B cell (primary cell): ENCODE results near the gene CD8B. TPM values are rescaled to one million over a fixed set of nuclear protein-coding genes. Genes with fewer than 3 reads are reported as not detected.

Source experiments
- ATAC-seq: fragments of 200-7000 bp; cut with Tn5 transposase; one replicate; pipeline ENCODE4 v1.10.0; 2021; ENCODE audit warnings: low read depth, mild to moderate bottlenecking, moderate number of reproducible peaks, moderate library complexity
- CTCF ChIA-PET: fragments of 350-600 bp; sonication (Branson Sonifier 250); formaldehyde crosslinking; loops from one replicate; lab custom pipeline; 2021; ENCODE audit warnings: antibody characterized with exemption, inconsistent platforms; lab: Charles Lee
- POLR2A ChIA-PET: fragments of 350-600 bp; sonication (Branson Sonifier 250); formaldehyde crosslinking; loops from one replicate; lab custom pipeline; 2021; ENCODE audit warnings: antibody characterized with exemption; lab: Charles Lee
- DNase-seq: peaks from one replicate; pipeline ENCODE4 v3.0.0; 2013
- H2AFZ ChIP-seq: 2 replicates; pipeline ENCODE4 v1.6.1; 2012; ENCODE audit warnings: mild to moderate bottlenecking, low read depth, low read length; ENCODE audit not compliant: insufficient read depth, poor library complexity, severe bottlenecking
- H3K27ac ChIP-seq, 2 donors: 1 replicate in 1 of 2; 2 replicates in 1 of 2; pipeline ENCODE4 v1.5.1; 2012 to 2013; ENCODE audit warnings: low read length in 2 of 2, mild to moderate bottlenecking in 2 of 2, moderate library complexity in 1 of 2
- H3K27me3 ChIP-seq, 4 experiments: fragments of 200-600 bp in 1 of 4; sonication (generic) in 1 of 4; replicated peaks in 1 of 4; 1 replicate in 2 of 4; 2 replicates in 2 of 4; pipeline versions ENCODE4 v1.6.1 to v1.7.0; 2013 to 2016; ENCODE audit warnings: low read length in 3 of 4, mild to moderate bottlenecking in 2 of 4, mixed read lengths in 1 of 4, moderate library complexity in 1 of 4; ENCODE audit not compliant: insufficient read depth in 4 of 4, control insufficient read depth in 3 of 4; ENCODE audit errors: control extremely low read depth in 1 of 4
- H3K36me3 ChIP-seq, 2 experiments: replicated peaks in 1 of 2; 1 replicate in 1 of 2; 2 replicates in 1 of 2; pipeline versions ENCODE4 v1.6.1 to v1.7.1; 2013; ENCODE audit warnings: low read length in 1 of 2; ENCODE audit not compliant: insufficient read depth in 2 of 2, control insufficient read depth in 1 of 2; ENCODE audit errors: control extremely low read depth in 1 of 2, extremely low read depth in 1 of 2
- H3K4me1 ChIP-seq, 2 donors: fragments of 200-600 bp in 1 of 2; sonication (generic) in 1 of 2; 1 replicate in 1 of 2; 2 replicates in 1 of 2; pipeline versions ENCODE4 v1.5.1 to v1.6.1; 2013 to 2017; ENCODE audit warnings: low read length in 2 of 2; ENCODE audit not compliant: control insufficient read depth in 2 of 2, insufficient read depth in 2 of 2
- H3K4me2 ChIP-seq: replicated peaks from 2 replicates; pipeline ENCODE3; 2012; ENCODE audit warnings: mild to moderate bottlenecking, low read depth, low read length; ENCODE audit not compliant: poor library complexity, severe bottlenecking
- H3K4me3 ChIP-seq, 5 experiments: fragments of 200-600 bp in 1 of 5; sonication (generic) in 1 of 5; 1 replicate in 3 of 5; 2 replicates in 2 of 5; pipeline versions ENCODE4 v1.5.1 to v1.7.0; 2011 to 2016; ENCODE audit warnings: low read length in 4 of 5, mild to moderate bottlenecking in 4 of 5, low read depth in 2 of 5, control low read depth in 1 of 5, moderate library complexity in 1 of 5; ENCODE audit not compliant: insufficient read depth in 1 of 5; ENCODE audit errors: control extremely low read depth in 1 of 5, extremely low read depth in 1 of 5
- H3K79me2 ChIP-seq: fragments of 200-600 bp; sonication (generic); one replicate; pipeline ENCODE4 v1.6.0; 2016; ENCODE audit warnings: low read length; ENCODE audit not compliant: control insufficient read depth, insufficient read depth
- H3K9ac ChIP-seq: fragments of 200-600 bp; sonication (generic); 2 replicates; pipeline ENCODE4 v1.6.1; 2017; ENCODE audit warnings: mild to moderate bottlenecking, low read length, moderate library complexity
- H3K9me3 ChIP-seq, 3 donors: one replicate each; pipeline versions ENCODE4 v1.6.1 to v1.7.1; 2013; ENCODE audit warnings: low read length in 2 of 3; ENCODE audit not compliant: control insufficient read depth in 2 of 3, insufficient read depth in 1 of 3; ENCODE audit errors: control extremely low read depth in 1 of 3
- H4K20me1 ChIP-seq: 2 replicates; pipeline ENCODE4 v1.6.0; 2012; ENCODE audit warnings: mild to moderate bottlenecking, low read length; ENCODE audit not compliant: insufficient read depth, control insufficient read depth, poor library complexity, severe bottlenecking
- H3K27ac Mint-ChIP-seq: one replicate; pipeline ENCODE4 v1.8.0; 2021; ENCODE audit warnings: mixed read lengths
- H3K27me3 Mint-ChIP-seq: one replicate; pipeline ENCODE4 v1.8.0; 2021; ENCODE audit warnings: mixed read lengths
- H3K4me1 Mint-ChIP-seq: one replicate; pipeline ENCODE4 v1.8.0; 2021; ENCODE audit warnings: mixed read lengths
- H3K4me3 Mint-ChIP-seq: one replicate; pipeline ENCODE4 v1.8.0; 2021; ENCODE audit warnings: mixed read lengths
- H3K9me3 Mint-ChIP-seq: one replicate; pipeline ENCODE4 v1.8.0; 2022; ENCODE audit warnings: mixed read lengths; ENCODE audit not compliant: insufficient read depth
- EZH2 ChIP-seq: IDR thresholded peaks from 2 replicates; pipeline ENCODE4 v1.6.1; 2012; ENCODE audit warnings: borderline replicate concordance, low read depth, mild to moderate bottlenecking, moderate library complexity, low read length; ENCODE audit not compliant: insufficient read depth, poor library complexity, severe bottlenecking
- WGBS: methylation state at CpG from one replicate; pipeline ENCODE4 v1.1.5; 2013; ENCODE audit warnings: missing lambda C conversion rate; ENCODE audit not compliant: insufficient coverage; 5-methylcytosine and 5-hydroxymethylcytosine counted together
- intact Hi-C: fragments of 100-400 bp; cut with micrococcal nuclease; formaldehyde crosslinking; loops from one replicate; pipeline ENCODE4 v1.10.0; 2022
- polyA plus RNA-seq: library from polyadenylated mRNA; depleted of rRNA; stranded (reverse); fragments of >200 nt; gene quantifications from 2 replicates; pipeline ENCODE4 v1.2.3, GENCODE V29; 2012
- total RNA-seq, 2 donors: library from RNA; stranded (reverse); fragments of 120-200 nt in 1 of 2; gene quantifications; 1 replicate in 1 of 2; 2 replicates in 1 of 2; pipeline versions ENCODE4 v1.2.3 to v1.2.4, GENCODE V29; 2013 to 2022
- TF ChIP-seq, protein P1 (sequence below): fragments of 200-600 bp; IDR thresholded peaks from one replicate; pipeline ENCODE4 v1.8.0; 2022; ENCODE audit warnings: antibody characterized with exemption, mild to moderate bottlenecking

CD8B gene
- total and polyA plus RNA-seq, 2 donors (not counting 1 experiment from before 2014, with no cell fraction given): 0.45 TPM; not detected in 1

- ChIA-PET POLR2A (no interaction called here), CTCF (interaction anchor here (1.9 kb wide), 1 partner anchor 18 kb away, joined by 7 read pairs; no protein-coding TSS in a partner anchor)
- H3K9me3 ChIP-seq: peaks cover 0 to 27% (median 0%) of the 10 kb centered on the region in 3 donors
- peak overlapping the region; percentile 53 for H3K9ac ChIP-seq
- intact Hi-C loops: no loop called here
- TF ChIP-seq, protein P1, sequence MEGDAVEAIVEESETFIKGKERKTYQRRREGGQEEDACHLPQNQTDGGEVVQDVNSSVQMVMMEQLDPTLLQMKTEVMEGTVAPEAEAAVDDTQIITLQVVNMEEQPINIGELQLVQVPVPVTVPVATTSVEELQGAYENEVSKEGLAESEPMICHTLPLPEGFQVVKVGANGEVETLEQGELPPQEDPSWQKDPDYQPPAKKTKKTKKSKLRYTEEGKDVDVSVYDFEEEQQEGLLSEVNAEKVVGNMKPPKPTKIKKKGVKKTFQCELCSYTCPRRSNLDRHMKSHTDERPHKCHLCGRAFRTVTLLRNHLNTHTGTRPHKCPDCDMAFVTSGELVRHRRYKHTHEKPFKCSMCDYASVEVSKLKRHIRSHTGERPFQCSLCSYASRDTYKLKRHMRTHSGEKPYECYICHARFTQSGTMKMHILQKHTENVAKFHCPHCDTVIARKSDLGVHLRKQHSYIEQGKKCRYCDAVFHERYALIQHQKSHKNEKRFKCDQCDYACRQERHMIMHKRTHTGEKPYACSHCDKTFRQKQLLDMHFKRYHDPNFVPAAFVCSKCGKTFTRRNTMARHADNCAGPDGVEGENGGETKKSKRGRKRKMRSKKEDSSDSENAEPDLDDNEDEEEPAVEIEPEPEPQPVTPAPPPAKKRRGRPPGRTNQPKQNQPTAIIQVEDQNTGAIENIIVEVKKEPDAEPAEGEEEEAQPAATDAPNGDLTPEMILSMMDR: no peak
- TF ChIP-seq EZH2: no peak
- no peak overlapping the region for H3K27ac Mint-ChIP-seq
- peaks cover 23% of the 10 kb centered on the region for H3K4me1 Mint-ChIP-seq
- H3K36me3 ChIP-seq: no peaks in the 10 kb centered on the region
- H3K27ac ChIP-seq: no peak overlapping the region
- ATAC-seq (no peak), DNase-seq (peak; percentile 50)
- H3K27me3 Mint-ChIP-seq: peaks cover 55% of the 10 kb centered on the region
- H3K4me2 ChIP-seq: peak overlapping the region; percentile 79
- H3K9me3 Mint-ChIP-seq: peaks cover under 1% of the 10 kb centered on the region
- 14% methylated on average over 38 of the region's 40 CpGs for WGBS
- H4K20me1 ChIP-seq: no peaks in the 10 kb centered on the region
- peak overlapping the region; percentile 70 for H2AFZ ChIP-seq
- peak overlapping the region; percentile 81 for H3K4me3 Mint-ChIP-seq
- H3K4me3 ChIP-seq: peak overlapping the region in 4 of 5 experiments; percentile 19 to 54 (median 40)
- peaks cover 0 to 65% (median 43%) of the 10 kb centered on the region in 4 experiments for H3K27me3 ChIP-seq
- H3K79me2 ChIP-seq: no peaks in the 10 kb centered on the region
- H3K4me1 ChIP-seq: peaks cover 31% of the 10 kb centered on the region in 2 donors
Measured at GRCh38 chr2:86790134-86790675, 71.5 kb downstream of the CD8B start.

DNA sequence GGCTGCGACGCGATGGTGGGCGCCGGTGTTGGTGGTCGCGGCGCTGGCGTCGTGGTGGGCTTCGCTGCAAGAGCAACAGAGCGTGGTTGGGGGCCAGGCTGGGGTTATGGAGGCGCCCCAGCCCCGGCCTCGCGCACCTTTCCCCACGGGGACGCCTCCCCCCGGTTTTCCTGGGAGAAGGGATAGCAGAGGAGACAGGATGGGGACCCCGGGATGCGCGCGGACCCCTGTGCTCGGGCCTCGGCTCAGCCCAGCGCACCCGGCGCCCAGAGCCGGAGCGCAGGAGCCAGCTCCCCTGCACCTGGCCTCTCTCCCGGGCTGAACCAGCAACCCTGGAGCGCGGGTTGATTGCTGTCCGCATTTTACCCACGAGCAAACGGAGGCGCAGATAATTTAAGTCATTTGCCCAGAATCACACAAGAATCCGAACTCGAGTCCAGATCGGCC, 72.0 kb downstream of the CD8B start:
- H4K20me1 ChIP-seq: no peaks in the 10 kb centered on the region
- H3K36me3 ChIP-seq: no peaks in the 10 kb centered on the region
- Mint-ChIP-seq H3K4me3 (peak overlapping the region; percentile 81), H3K27me3 (peaks cover 50% of the 10 kb centered on the region), H3K9me3 (no peaks in the 10 kb centered on the region), H3K27ac (no peak overlapping the region), H3K4me1 (peaks cover 23% of the 10 kb centered on the region)
- H3K4me2 ChIP-seq: peak overlapping the region; percentile 79
- H2AFZ ChIP-seq: peak overlapping the region; percentile 70
- DNase-seq (no peak), ATAC-seq (no peak)
- H3K9me3 ChIP-seq: peaks cover 0 to 27% (median 0%) of the 10 kb centered on the region in 3 donors
- H3K4me1 ChIP-seq: peaks cover 31 to 34% of the 10 kb centered on the region in 2 donors
- ChIA-PET CTCF (no interaction called here), POLR2A (no interaction called here)
- intact Hi-C loops: no loop called here
- H3K4me3 ChIP-seq: peak overlapping the region in 1 of 5 experiments; percentile 36
- no peak for TF ChIP-seq EZH2
- TF ChIP-seq, protein P1: no peak
- 15% methylated on average over 39 of the region's 40 CpGs for WGBS
- H3K79me2 ChIP-seq: no peaks in the 10 kb centered on the region
- peak overlapping the region; percentile 53 for H3K9ac ChIP-seq
- no peak overlapping the region for H3K27ac ChIP-seq
- H3K27me3 ChIP-seq: peaks cover 0 to 63% (median 40%) of the 10 kb centered on the region in 4 experiments
